Nephron (organoid): ENCODE results near the gene OTOA.
"Not testable (repeated sequence)": the region's sequence is repeated elsewhere in the genome, so short reads cannot be mapped to it uniquely, and the experiment has no call there.

Experiments used
- H3K27ac Mint-ChIP-seq, 3 experiments: 2 replicates each; pipeline ENCODE4 v1.8.0; 2020; ENCODE audit warnings: mixed read lengths in 3 of 3, mild to moderate bottlenecking in 2 of 3, moderate library complexity in 1 of 3
- H3K27me3 Mint-ChIP-seq: 2 replicates; pipeline ENCODE4 v1.8.0; 2021; ENCODE audit warnings: low read depth, mild to moderate bottlenecking, moderate library complexity, mixed read lengths
- H3K36me3 Mint-ChIP-seq: 2 replicates; pipeline ENCODE4 v1.8.0; 2020; ENCODE audit warnings: low read depth, mixed read lengths
- H3K4me1 Mint-ChIP-seq: 2 replicates; pipeline ENCODE4 v1.8.0; 2020; ENCODE audit warnings: mixed read lengths
- H3K4me3 Mint-ChIP-seq, 3 experiments: 2 replicates each; pipeline ENCODE4 v1.8.0; 2020; ENCODE audit warnings: mild to moderate bottlenecking in 3 of 3, mixed read lengths in 3 of 3, moderate library complexity in 2 of 3
- H3K9me3 Mint-ChIP-seq: 2 replicates; pipeline ENCODE4 v1.8.0; 2020; ENCODE audit warnings: mixed read lengths

OTOA gene

DNA sequence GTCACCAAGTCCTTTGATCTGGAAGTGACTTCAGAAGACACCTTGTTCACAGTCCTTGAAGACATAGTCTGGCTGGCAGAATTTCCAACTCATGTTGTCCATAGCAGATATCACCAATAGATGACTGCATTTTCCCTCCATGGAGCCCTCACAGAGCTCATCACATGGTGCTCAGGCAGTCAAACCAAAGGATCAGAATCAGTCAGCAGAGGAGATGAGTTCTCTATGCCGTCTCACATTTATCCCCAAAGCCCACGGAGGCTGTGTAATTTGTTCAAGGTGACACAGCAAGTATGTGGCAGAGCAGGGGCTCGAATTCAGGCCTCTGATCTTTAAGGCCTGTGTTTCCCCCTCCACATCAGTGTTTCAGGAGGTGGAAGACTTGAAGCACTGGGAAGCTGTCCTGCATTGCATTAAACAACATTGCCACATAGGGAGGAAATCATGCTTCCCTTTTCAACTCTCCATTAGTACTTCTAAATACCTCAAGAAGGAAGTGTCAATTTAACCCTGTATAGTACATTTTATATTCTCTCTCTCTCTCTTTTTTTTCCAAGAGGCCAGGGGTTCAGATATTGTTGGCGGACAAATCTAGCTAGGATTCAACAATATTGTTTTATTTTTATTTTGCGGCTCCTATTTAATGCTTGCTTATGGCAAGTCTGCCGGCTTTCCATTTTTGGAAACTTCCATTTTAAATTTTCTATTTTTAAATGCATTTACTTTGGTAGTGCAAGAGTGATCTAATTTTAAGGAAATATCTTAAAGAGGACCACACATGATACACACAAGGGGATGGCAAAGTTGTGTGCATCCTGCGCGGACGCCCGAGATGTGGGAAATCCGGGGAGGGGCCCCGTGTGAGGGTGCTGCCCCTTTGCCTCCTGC, 92.7 kb downstream of the OTOA start:
- not testable (repeated sequence) for H3K4me3 Mint-ChIP-seq, H3K27ac Mint-ChIP-seq, H3K27me3 Mint-ChIP-seq, H3K4me1 Mint-ChIP-seq, H3K9me3 Mint-ChIP-seq, H3K36me3 Mint-ChIP-seq

DNA sequence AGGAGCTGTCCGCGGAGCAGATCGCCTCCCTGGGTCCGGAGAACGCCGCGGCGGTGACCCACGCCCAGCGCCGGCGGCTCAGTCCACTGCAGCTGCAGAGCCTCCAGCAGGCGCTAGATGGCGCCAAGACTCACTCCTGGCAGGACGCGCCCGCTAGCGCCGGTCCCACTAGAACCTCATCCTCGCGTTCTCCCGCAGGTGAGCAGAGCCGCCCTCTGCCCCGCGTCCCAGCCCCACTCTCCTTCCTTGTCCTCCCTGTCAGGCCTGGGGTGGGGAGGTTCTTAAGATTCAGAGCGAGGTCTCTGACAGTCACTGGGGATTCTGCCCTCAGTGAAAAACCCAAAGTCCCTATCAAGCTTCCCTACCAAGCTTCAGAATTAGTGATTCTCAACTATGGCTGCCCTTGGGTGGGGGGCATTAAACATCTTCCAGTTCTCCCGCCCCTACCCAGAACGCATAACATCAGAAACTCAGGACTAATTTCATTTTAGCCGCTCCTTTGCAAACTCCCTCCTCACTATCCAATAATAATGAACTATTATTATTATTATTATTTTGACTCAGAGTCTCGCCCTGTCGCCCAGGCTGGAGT, 93.4 kb downstream of the OTOA start:
- H3K4me1 Mint-ChIP-seq, H3K36me3 Mint-ChIP-seq, H3K27me3 Mint-ChIP-seq, H3K4me3 Mint-ChIP-seq, H3K9me3 Mint-ChIP-seq, H3K27ac Mint-ChIP-seq: not testable (repeated sequence)

DNA sequence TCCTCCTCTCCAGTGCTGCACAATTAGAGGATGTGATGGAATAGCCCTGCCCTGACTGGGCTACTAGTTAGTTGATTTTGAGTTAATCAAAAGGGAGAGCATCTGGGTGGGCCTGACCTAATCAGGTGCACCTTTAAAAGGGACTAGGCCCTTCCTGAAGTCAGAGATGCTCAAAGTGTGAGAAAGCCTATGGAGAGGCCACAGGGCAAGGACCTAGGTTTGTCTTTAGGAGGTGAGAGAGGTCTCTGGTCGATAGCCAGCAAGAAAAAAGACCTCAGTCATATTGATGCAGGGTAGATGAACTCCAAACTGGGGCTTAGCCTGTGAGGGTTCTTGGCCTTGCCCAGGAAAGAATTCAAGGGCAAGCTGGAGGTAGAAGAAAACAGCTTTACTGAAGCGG, 104.5 kb downstream of the OTOA start:
- H3K27me3 Mint-ChIP-seq, H3K9me3 Mint-ChIP-seq, H3K36me3 Mint-ChIP-seq, H3K4me3 Mint-ChIP-seq, H3K27ac Mint-ChIP-seq, H3K4me1 Mint-ChIP-seq: not testable (repeated sequence)

DNA sequence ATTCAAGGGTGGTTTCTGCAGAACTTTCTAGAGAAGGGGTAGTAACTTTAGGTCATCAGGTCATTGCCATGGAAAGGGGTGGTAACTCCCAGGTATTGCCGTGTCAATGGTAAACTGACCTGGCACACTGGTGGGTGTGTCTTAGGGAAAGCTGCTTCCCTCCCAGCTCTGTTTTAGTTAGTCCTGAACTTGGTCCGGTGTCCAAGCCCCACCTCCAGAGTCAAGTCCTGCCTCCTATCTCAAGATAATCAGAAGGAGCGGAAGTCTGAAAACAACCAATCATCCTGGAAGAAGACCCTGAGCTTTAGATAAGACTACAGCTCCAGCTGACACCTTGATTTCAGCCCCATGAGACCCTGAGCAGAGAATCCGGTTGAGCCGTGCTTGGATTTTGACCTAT, 105.0 kb downstream of the OTOA start:
- H3K4me3 Mint-ChIP-seq, H3K27me3 Mint-ChIP-seq, H3K4me1 Mint-ChIP-seq, H3K9me3 Mint-ChIP-seq, H3K27ac Mint-ChIP-seq, H3K36me3 Mint-ChIP-seq: not testable (repeated sequence)

DNA sequence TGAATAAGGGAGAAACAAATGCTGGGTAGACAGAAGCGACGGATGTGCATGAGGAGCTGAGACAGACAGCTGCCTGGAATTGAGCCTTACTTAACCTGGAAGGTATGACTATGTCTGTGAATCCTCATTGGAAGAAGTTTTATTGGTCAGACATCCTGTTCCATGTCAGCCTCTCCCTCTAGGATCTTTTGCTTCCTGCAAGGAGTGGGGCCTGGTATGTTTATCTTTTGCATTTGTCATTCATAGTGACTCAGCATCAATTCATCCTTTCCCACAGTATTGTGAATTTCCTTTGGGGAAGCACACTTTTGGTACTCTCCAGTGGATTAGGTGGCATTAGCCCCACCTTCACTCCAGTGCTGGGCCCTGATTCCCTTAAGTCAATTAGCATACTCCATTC, 105.5 kb downstream of the OTOA start:
- not testable (repeated sequence) for H3K4me1 Mint-ChIP-seq, H3K27ac Mint-ChIP-seq, H3K27me3 Mint-ChIP-seq, H3K36me3 Mint-ChIP-seq, H3K9me3 Mint-ChIP-seq, H3K4me3 Mint-ChIP-seq

DNA sequence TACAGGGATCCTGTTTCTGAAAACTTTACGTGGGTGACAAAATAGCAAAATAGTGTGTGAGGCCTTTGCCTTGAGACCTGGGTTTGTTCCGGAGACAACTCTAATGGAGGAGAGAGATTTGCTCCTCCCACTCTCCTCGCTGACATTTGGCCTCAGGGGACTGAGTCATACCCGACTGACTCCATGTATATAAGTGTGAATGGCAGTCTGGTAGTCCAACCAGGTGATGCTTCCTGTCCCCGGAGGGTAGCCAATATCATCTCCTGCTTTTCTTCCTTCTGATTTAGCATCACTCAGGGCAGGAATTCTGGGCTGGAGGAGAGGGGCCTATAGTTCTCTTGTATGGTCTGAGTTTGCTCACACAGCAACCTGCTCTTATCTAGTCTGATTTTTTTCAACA, 106.8 kb downstream of the OTOA start:
- H3K4me3 Mint-ChIP-seq, H3K9me3 Mint-ChIP-seq, H3K27ac Mint-ChIP-seq, H3K36me3 Mint-ChIP-seq, H3K4me1 Mint-ChIP-seq, H3K27me3 Mint-ChIP-seq: not testable (repeated sequence)

DNA sequence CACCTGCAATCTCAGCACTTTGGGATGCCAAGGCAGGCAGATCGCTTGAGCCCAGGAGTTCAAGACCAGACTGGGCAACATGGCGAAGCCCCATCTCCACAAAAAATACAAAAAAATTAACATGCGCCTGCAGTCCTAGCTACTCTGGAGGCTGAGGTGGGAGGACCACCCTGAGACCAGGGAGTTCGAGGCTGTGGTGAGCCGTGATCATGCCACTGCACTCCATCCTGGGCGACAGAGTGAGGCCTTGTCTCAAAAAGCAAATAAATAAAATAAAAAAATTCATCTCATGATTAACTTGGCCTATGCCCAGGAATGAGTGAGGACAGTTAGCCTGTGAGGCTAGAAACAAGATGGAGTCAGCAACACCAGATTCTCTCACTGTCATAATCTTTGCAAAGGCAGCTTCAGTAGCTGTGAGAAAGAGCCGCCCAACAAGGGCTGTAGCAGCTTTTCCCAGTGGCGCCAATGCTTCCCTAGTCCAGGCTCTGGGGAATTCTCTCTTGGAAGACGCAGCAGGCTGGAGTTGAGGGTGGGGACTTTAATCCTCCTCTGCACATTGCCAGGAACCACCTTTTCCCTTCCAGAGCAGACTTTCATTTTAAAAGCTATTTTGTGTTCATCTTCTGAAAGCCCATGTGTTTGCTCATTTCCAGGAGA, 108.9 kb downstream of the OTOA start:
- not testable (repeated sequence) for H3K4me3 Mint-ChIP-seq, H3K9me3 Mint-ChIP-seq, H3K36me3 Mint-ChIP-seq, H3K27ac Mint-ChIP-seq, H3K4me1 Mint-ChIP-seq, H3K27me3 Mint-ChIP-seq

DNA sequence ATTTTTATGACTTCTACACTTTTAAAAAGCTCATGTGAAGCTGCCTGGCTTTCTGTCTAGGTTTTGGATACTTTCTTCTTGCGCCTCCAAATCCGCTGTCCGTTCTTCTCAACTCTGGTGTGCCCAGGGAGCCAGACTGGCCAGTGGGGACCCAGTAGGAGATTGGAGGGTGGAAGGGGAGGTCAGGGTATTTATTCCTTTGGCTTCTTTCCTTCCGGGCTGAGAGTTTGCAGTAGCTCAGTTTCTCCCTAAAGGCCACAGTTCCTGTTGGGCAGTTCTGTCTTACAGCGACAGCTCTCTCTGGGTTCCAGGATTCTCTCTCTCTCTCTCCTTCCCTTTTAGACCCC, 109.4 kb downstream of the OTOA start:
- not testable (repeated sequence) for H3K36me3 Mint-ChIP-seq, H3K4me3 Mint-ChIP-seq

DNA sequence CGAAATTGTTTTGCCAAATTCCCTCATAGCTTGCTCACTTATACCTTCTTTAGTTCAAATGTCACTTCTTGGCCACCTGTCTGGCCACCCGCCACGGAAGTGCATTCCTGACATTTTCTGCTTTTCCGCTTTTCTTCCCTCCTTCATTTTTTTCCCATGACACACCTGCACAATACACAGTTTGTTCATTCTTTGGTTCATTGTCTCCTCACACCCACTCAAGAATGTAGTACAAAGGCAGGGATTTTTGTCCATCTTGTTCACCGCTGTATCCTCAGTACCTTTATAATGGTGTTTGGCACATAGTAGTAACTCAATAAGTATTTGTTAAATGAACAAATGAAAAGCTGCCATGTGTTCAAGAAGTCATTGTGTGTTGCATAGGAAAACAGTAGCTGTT, 116.8 kb downstream of the OTOA start:
- not testable (repeated sequence) for H3K4me3 Mint-ChIP-seq, H3K9me3 Mint-ChIP-seq

More for the DNA sequence above, 109.4 kb downstream of the OTOA start:
- H3K4me1 Mint-ChIP-seq, H3K27ac Mint-ChIP-seq, H3K9me3 Mint-ChIP-seq, H3K27me3 Mint-ChIP-seq: not testable (repeated sequence)

DNA sequence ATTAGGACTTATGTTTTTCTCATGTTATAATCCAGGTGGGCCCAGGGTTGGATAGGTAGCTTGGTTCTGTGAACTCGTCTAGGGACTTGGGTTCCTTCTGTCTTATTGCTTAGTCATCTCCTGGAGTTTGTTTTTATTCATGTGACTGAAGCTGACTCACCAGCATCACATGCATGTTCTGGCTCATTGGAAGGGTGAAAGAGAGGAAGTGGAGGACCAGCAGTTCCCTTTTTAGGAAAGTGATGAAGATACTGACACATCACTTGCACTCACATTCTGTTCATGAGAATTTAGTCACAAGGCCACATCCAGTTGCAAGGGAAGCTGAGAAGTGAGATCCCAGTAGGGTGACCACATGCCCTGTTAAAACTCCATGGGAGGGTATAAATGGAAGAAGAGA, 126.7 kb downstream of the OTOA start:
- not testable (repeated sequence) for H3K9me3 Mint-ChIP-seq, H3K4me1 Mint-ChIP-seq, H3K36me3 Mint-ChIP-seq, H3K27me3 Mint-ChIP-seq, H3K27ac Mint-ChIP-seq, H3K4me3 Mint-ChIP-seq

More for the DNA sequence above, 116.8 kb downstream of the OTOA start:
- not testable (repeated sequence) for H3K27ac Mint-ChIP-seq, H3K36me3 Mint-ChIP-seq, H3K27me3 Mint-ChIP-seq, H3K4me1 Mint-ChIP-seq

DNA sequence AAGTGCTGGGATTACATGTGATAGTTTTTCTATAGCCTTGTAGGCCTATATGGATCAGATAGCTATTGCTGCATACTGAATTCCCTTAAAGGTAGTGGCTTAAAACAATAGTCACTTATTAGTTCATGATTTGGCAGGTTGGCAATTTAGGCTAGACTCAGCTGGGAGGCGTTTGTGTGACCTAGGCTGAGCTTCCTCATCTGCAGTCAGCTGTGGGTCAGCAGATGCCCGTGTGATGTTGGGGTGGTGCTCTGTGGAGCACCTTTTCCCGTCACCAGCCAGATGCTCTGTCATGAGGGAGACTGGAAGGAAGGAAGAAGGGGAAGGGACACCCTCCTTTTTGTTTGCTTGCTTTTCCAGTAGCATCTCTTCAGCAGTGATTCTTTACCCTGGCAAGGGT, 129.5 kb downstream of the OTOA start:
- not testable (repeated sequence) for H3K27me3 Mint-ChIP-seq, H3K4me1 Mint-ChIP-seq, H3K4me3 Mint-ChIP-seq, H3K36me3 Mint-ChIP-seq, H3K9me3 Mint-ChIP-seq, H3K27ac Mint-ChIP-seq

DNA sequence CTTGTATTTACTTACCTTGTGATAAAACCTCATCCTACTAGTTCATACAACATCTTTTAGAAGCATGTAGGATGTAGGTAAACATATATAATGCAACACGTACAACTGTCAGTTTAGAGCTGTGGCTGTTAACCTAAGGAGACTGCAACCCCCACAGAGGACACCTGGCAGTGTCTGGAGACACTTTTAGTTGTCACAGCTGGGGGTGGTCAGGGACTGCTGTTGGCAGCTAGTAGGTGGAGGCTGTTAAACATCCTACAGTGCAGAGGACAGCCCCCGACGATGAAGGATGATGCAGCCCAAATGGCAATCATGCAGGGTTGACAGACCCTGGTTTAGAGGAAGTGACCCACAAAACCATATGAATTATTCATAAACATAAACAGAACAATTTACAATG, 134.8 kb downstream of the OTOA start:
- H3K27me3 Mint-ChIP-seq, H3K4me3 Mint-ChIP-seq, H3K27ac Mint-ChIP-seq, H3K4me1 Mint-ChIP-seq, H3K9me3 Mint-ChIP-seq: not testable (repeated sequence)
- H3K36me3 Mint-ChIP-seq: peaks cover 12% of the 10 kb centered on the region
